Uterus (tissue), 4 donors: ENCODE data around the gene APPBP2. TPM values are rescaled to one million over a fixed set of nuclear protein-coding genes. Genes with fewer than 3 reads are reported as not detected.

ENCODE experiments used
- DNase-seq, 2 donors: peaks; one replicate each; pipeline ENCODE4 v3.0.0-alpha.2; 2019 to 2020
- H3K27ac ChIP-seq, 2 donors: fragments of 200-600 bp; sonication (generic); 1 replicate in 1 of 2; 2 replicates in 1 of 2; pipeline ENCODE4 v1.5.1; 2016 to 2018
- H3K27me3 ChIP-seq, 2 donors: fragments of 200-600 bp; sonication (generic); one replicate each; pipeline ENCODE4 v1.5.1; 2018 to 2019; ENCODE audit warnings: control low read depth in 1 of 2
- H3K36me3 ChIP-seq, 2 donors: fragments of 200-600 bp; sonication (generic); one replicate each; pipeline ENCODE4 v1.5.1; 2019; ENCODE audit warnings: control low read depth in 1 of 2
- H3K4me1 ChIP-seq, 2 donors: fragments of 200-600 bp; sonication (generic); one replicate each; pipeline ENCODE4 v1.5.1; 2018 to 2019; ENCODE audit warnings: control low read depth in 1 of 2
- H3K4me3 ChIP-seq, 2 donors: fragments of 200-600 bp; sonication (generic); 1 replicate in 1 of 2; 2 replicates in 1 of 2; pipeline ENCODE4 v1.5.1; 2018 to 2019; ENCODE audit warnings: mild to moderate bottlenecking in 1 of 2
- H3K9me3 ChIP-seq, 2 donors: fragments of 200-600 bp; sonication (generic); one replicate each; pipeline ENCODE4 v1.5.1; 2019; ENCODE audit warnings: control low read depth in 1 of 2
- CTCF ChIP-seq, 4 experiments: fragments of 200-600 bp in 2 of 4; fragments of 450-650 bp in 2 of 4; sonication (generic) in 2 of 4; IDR thresholded peaks; one replicate each; pipeline ENCODE4 v1.5.1; 2016 to 2019; ENCODE audit warnings: antibody characterized with exemption in 4 of 4, mild to moderate bottlenecking in 2 of 4, moderate library complexity in 1 of 4
- POLR2A ChIP-seq, 2 donors: fragments of 450-650 bp; IDR thresholded peaks; one replicate each; pipeline ENCODE4 v1.6.1; 2016; ENCODE audit warnings: antibody characterized with exemption in 2 of 2, mild to moderate bottlenecking in 1 of 2, moderate library complexity in 1 of 2
- intact Hi-C: fragments of 100-400 bp; cut with DNase I; formaldehyde crosslinking; loops from one replicate; pipeline ENCODE4 v1.15.1; 2023; ENCODE audit warnings: low total_unique reads
- total RNA-seq, 4 donors: library from RNA; depleted of rRNA in 3 of 4; stranded (reverse); fragments of >200 nt in 3 of 4; gene quantifications; one replicate each; pipeline versions ENCODE4 v1.1.0 to v1.2.4, GENCODE V29; 2014 to 2023
- donor health status: DM: yes; HTN: yes; CAD: no.

The APPBP2 gene
- total RNA-seq, 4 donors from 2014 or later: 13.8 to 103 (median 36.2) TPM

- Histone ChIP-seq H3K4me1 (no peaks in the 10 kb centered on the region), H3K9me3 (no peaks in the 10 kb centered on the region), H3K36me3 (no peaks in the 10 kb centered on the region), H3K27me3 (no peaks in the 10 kb centered on the region), H3K4me3 (no peak overlapping the region), H3K27ac (no peak overlapping the region)
- no peak for DNase-seq
- intact Hi-C loops: no loop called here
- no peak for TF ChIP-seq CTCF (IDR thresholded peaks at IDR 0.05)
- no peak for TF ChIP-seq POLR2A (IDR thresholded peaks at IDR 0.05)
Observed at GRCh38 chr17:60534010-60534555, 8.0 kb upstream of the APPBP2 start.

- H3K4me3 ChIP-seq: no peak overlapping the region
- DNase-seq: no peak
- intact Hi-C loops: no loop called here
- TF ChIP-seq POLR2A (IDR thresholded peaks at IDR 0.05): no peak
- TF ChIP-seq CTCF (IDR thresholded peaks at IDR 0.05): no peak
- no peaks in the 10 kb centered on the region for H3K27me3 ChIP-seq
- H3K4me1 ChIP-seq: no peaks in the 10 kb centered on the region
- H3K27ac ChIP-seq: no peak overlapping the region
- H3K9me3 ChIP-seq: no peaks in the 10 kb centered on the region
- no peaks in the 10 kb centered on the region for H3K36me3 ChIP-seq
Observed at GRCh38 chr17:60529806-60530205, 3.8 kb upstream of the APPBP2 start.

GRCh38 chr17:60528828-60529227, 2.8 kb upstream of the APPBP2 start:
- Histone ChIP-seq H3K27ac (no peak overlapping the region), H3K36me3 (no peaks in the 10 kb centered on the region), H3K27me3 (no peaks in the 10 kb centered on the region), H3K9me3 (no peaks in the 10 kb centered on the region), H3K4me1 (peaks cover 0 to under 1% of the 10 kb centered on the region in 2 donors), H3K4me3 (no peak overlapping the region)
- intact Hi-C loops: no loop called here
- DNase-seq: no peak
- TF ChIP-seq CTCF (IDR thresholded peaks at IDR 0.05): no peak
- no peak for TF ChIP-seq POLR2A (IDR thresholded peaks at IDR 0.05)

- intact Hi-C loops: no loop called here
- no peak for DNase-seq
- H3K4me1 ChIP-seq: peaks cover 0 to 11% of the 10 kb centered on the region in 2 donors
- H3K27me3 ChIP-seq: no peaks in the 10 kb centered on the region
- TF ChIP-seq POLR2A (IDR thresholded peaks at IDR 0.05) (no peak), CTCF (IDR thresholded peaks at IDR 0.05) (no peak)
- H3K9me3 ChIP-seq: no peaks in the 10 kb centered on the region
- no peak overlapping the region for H3K27ac ChIP-seq
- H3K4me3 ChIP-seq: no peak overlapping the region
- no peaks in the 10 kb centered on the region for H3K36me3 ChIP-seq
Observed at GRCh38 chr17:60527701-60528100, 1.7 kb upstream of the APPBP2 start.

- intact Hi-C loops: no loop called here
- H3K9me3 ChIP-seq: no peaks in the 10 kb centered on the region
- H3K4me3 ChIP-seq: peak overlapping the region; percentile 82 to 89
- H3K4me1 ChIP-seq: peaks cover 0 to 11% of the 10 kb centered on the region in 2 donors
- no peaks in the 10 kb centered on the region for H3K36me3 ChIP-seq
- TF ChIP-seq POLR2A (IDR thresholded peaks at IDR 0.05): no peak
- H3K27me3 ChIP-seq: no peaks in the 10 kb centered on the region
- peak overlapping the region; percentile 99 for H3K27ac ChIP-seq
- DNase-seq: no peak
Observed at GRCh38 chr17:60526726-60527125, 684 bp upstream of the APPBP2 start.

GRCh38 chr17:60525328-60525684, 736 bp downstream of the APPBP2 start:
- intact Hi-C loops: no loop called here
- peak overlapping the region; percentile 99 for H3K27ac ChIP-seq
- H3K4me3 ChIP-seq: peak overlapping the region; percentile 82 to 89
- no peaks in the 10 kb centered on the region for H3K9me3 ChIP-seq
- peaks cover 0 to 11% of the 10 kb centered on the region in 2 donors for H3K4me1 ChIP-seq
- no peak for DNase-seq
- no peaks in the 10 kb centered on the region for H3K36me3 ChIP-seq
- no peak for TF ChIP-seq CTCF (IDR thresholded peaks at IDR 0.05)
- H3K27me3 ChIP-seq: no peaks in the 10 kb centered on the region
